ENCODE results near the gene MRPL1.

DNA sequence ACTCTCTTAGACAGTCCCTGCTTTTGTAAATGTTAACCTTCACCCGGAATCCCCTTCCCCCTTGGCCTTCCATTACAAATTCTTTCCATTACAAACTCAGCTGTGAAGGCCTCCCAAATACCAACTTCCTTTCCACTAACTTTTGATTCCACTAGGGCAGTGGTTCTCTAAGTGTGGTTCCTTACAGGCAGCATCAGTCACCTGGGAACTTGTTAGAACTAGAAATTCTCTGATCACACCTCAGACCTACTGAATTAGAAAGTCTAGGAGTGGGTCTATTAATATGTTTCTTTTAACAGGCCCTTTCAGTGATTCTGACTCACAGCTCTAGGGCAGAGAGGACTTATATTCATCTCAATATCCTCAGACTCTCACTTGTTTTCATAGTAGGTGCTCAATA, 19.0 kb upstream of the MRPL1 start:
- TF ChIP-seq CTCF (conservative IDR thresholded peaks at IDR 0.05; ENCODE audit: low read length): no peak
- no peak for TF ChIP-seq EZH2phosphoT487 (IDR thresholded peaks at IDR 0.05; ENCODE audit: borderline replicate concordance, low read depth, low read length)
